ENCODE results near the gene PHTF1. TPM values are rescaled to one million over a fixed set of nuclear protein-coding genes. Genes with fewer than 3 reads are reported as not detected.

The PHTF1 gene
- total and polyA plus RNA-seq, 7 donors = 2.4 to 22.7 (median 11.9) TPM

GRCh38 chr1:113751114-113751513, 8.2 kb downstream of the PHTF1 start:
- H3K9me3 ChIP-seq = no peaks in the 10 kb centered on the region
- intact Hi-C loops (cut with DNase I) = no loop called here
- TF ChIP-seq CTCF (IDR thresholded peaks at IDR 0.05) = no peak
- TF ChIP-seq POLR2AphosphoS5 (IDR thresholded peaks at IDR 0.05) = no peak
- TF ChIP-seq POLR2A (IDR thresholded peaks at IDR 0.05) = no peak
- no peak for TF ChIP-seq EP300 (IDR thresholded peaks at IDR 0.05)
- H3K27me3 ChIP-seq = no peaks in the 10 kb centered on the region
- no peak overlapping the region for H3K4me3 ChIP-seq
- H3K27ac ChIP-seq = no peak overlapping the region
- peaks cover 0 to 15% (median 0%) of the 10 kb centered on the region in 4 donors for H3K36me3 ChIP-seq
- H3K4me1 ChIP-seq = peaks cover 0 to 6% (median 3%) of the 10 kb centered on the region in 4 donors
- DNase-seq = no peak

GRCh38 chr1:113749402-113749801, 9.9 kb downstream of the PHTF1 start:
- 74 to 88% methylated on average over 3 of the region's 3 CpGs for WGBS, 2 donors

GRCh38 chr1:113747376-113747775, 11.9 kb downstream of the PHTF1 start:
- no peak for DNase-seq
- intact Hi-C loops (cut with DNase I) = no loop called here
- peaks cover 0 to 10% (median 0%) of the 10 kb centered on the region in 4 donors for H3K36me3 ChIP-seq
- peaks cover 0 to 6% (median 2%) of the 10 kb centered on the region in 4 donors for H3K4me1 ChIP-seq
- no peak overlapping the region for H3K4me3 ChIP-seq
- WGBS, 2 donors = 96 to 98% methylated on average over 1 of the region's 1 CpG
- no peaks in the 10 kb centered on the region for H3K27me3 ChIP-seq
- TF ChIP-seq EP300 (IDR thresholded peaks at IDR 0.05) = no peak
- no peak for TF ChIP-seq POLR2AphosphoS5 (IDR thresholded peaks at IDR 0.05)
- no peak for TF ChIP-seq POLR2A (IDR thresholded peaks at IDR 0.05)
- TF ChIP-seq CTCF (IDR thresholded peaks at IDR 0.05) = no peak
- H3K27ac ChIP-seq = no peak overlapping the region
- no peaks in the 10 kb centered on the region for H3K9me3 ChIP-seq

More at GRCh38 chr1:113749402-113749801, 9.9 kb downstream of the PHTF1 start:
- Histone ChIP-seq H3K27ac (no peak overlapping the region), H3K4me1 (peaks cover 0 to 5% (median 0%) of the 10 kb centered on the region in 4 donors), H3K4me3 (no peak overlapping the region), H3K9me3 (no peaks in the 10 kb centered on the region), H3K27me3 (no peaks in the 10 kb centered on the region), H3K36me3 (peaks cover 0 to 15% (median 0%) of the 10 kb centered on the region in 4 donors)
- TF ChIP-seq EP300 (IDR thresholded peaks at IDR 0.05) (no peak), POLR2A (IDR thresholded peaks at IDR 0.05) (no peak), POLR2AphosphoS5 (IDR thresholded peaks at IDR 0.05) (no peak), CTCF (IDR thresholded peaks at IDR 0.05) (no peak)
- DNase-seq = no peak
- intact Hi-C loops (cut with DNase I) = no loop called here

GRCh38 chr1:113745425-113745824, 13.9 kb downstream of the PHTF1 start:
- H3K27me3 ChIP-seq = no peaks in the 10 kb centered on the region
- WGBS, 2 donors = 58 to 82% methylated on average over 3 of the region's 3 CpGs
- intact Hi-C loops (cut with DNase I) = no loop called here

More at GRCh38 chr1:113745425-113745824, 13.9 kb downstream of the PHTF1 start:
- peaks cover 0 to 10% (median 0%) of the 10 kb centered on the region in 4 donors for H3K36me3 ChIP-seq
- no peak for DNase-seq
- no peaks in the 10 kb centered on the region for H3K9me3 ChIP-seq
- no peak for TF ChIP-seq POLR2AphosphoS5 (IDR thresholded peaks at IDR 0.05)
- TF ChIP-seq POLR2A (IDR thresholded peaks at IDR 0.05) = no peak
- TF ChIP-seq EP300 (IDR thresholded peaks at IDR 0.05) = no peak
- TF ChIP-seq CTCF (IDR thresholded peaks at IDR 0.05) = no peak
- no peak overlapping the region for H3K27ac ChIP-seq
- H3K4me3 ChIP-seq = no peak overlapping the region
- peaks cover 0 to 6% (median 2%) of the 10 kb centered on the region in 4 donors for H3K4me1 ChIP-seq
